Adipocyte (in vitro differentiated cells): Measurements from ENCODE around the gene PSMA8.
"Not testable (repeated sequence)": the region's sequence is repeated elsewhere in the genome, so short reads cannot be mapped to it uniquely, and the experiment has no call there.

Experiments
- DNase-seq: peaks from one replicate; pipeline ENCODE4 v3.0.0-alpha.2; 2015; ENCODE audit warnings: low read depth
- H3K27me3 ChIP-seq: replicated peaks from 2 replicates; pipeline ENCODE4 v1.7.0; 2013; ENCODE audit warnings: mild to moderate bottlenecking, low read length, moderate library complexity; ENCODE audit not compliant: control insufficient read depth, insufficient read depth
- H3K36me3 ChIP-seq: 2 replicates; pipeline ENCODE4 v1.7.0; 2013; ENCODE audit warnings: low read length, mild to moderate bottlenecking, moderate library complexity; ENCODE audit not compliant: control insufficient read depth, insufficient read depth, severe bottlenecking
- H3K4me1 ChIP-seq: 2 replicates; pipeline ENCODE4 v1.7.0; 2013; ENCODE audit warnings: mild to moderate bottlenecking, low read length, moderate library complexity; ENCODE audit not compliant: control insufficient read depth, insufficient read depth
- H3K4me3 ChIP-seq: 2 replicates; pipeline ENCODE4 v1.7.0; 2013; ENCODE audit warnings: mild to moderate bottlenecking, low read length, moderate library complexity
- H3K9ac ChIP-seq: 2 replicates; pipeline ENCODE4 v1.7.0; 2013; ENCODE audit warnings: mild to moderate bottlenecking, low read length, moderate library complexity
- H3K9me3 ChIP-seq: 2 replicates; pipeline ENCODE4 v1.7.0; 2013; ENCODE audit warnings: mild to moderate bottlenecking, low read length, moderate library complexity; ENCODE audit not compliant: control insufficient read depth

PSMA8 gene

DNA sequence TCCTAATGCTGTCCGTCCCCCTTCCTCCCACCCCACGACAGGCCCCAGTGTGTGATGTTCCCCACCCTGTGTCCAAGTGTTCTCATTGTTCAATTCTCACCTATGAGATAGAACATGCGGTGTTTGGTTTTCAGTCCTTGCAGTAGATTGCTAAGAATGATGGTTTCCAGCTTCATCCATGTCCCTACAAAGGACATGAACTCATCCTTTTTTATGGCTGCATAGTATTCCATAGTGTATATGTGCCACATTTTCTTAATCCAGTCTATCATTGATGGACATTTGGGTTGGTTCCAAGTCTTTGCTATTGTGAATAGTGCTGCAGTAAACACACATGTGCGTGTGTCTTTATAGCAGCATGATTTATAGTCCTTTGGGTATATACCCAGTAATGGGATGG, 105.0 kb downstream of the PSMA8 start:
- H3K9ac ChIP-seq, DNase-seq, H3K27me3 ChIP-seq, H3K9me3 ChIP-seq, H3K4me1 ChIP-seq, H3K4me3 ChIP-seq, H3K36me3 ChIP-seq: not testable (repeated sequence)

DNA sequence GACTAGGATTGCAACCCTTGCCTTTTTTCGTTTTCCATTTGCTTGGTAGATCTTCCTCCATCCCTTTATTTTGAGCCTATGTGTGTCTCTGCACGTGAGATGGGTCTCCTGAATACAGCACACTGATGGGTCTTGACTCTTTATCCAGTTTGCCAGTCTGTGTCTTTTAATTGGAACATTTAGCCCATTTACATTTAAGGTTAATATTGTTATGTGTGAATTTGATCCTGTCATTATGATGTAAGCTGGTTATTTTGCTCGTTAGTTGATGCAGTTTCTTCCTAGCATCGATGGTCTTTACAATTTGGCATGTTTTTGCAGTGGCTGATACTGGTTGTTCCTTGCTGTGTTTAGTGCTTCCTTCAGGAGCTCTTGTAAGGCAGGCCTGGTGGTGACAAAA, 108.7 kb downstream of the PSMA8 start:
- not testable (repeated sequence) for H3K4me1 ChIP-seq, H3K9ac ChIP-seq, H3K9me3 ChIP-seq, H3K36me3 ChIP-seq, H3K27me3 ChIP-seq, DNase-seq, H3K4me3 ChIP-seq
